Hepatocyte (in vitro differentiated cells): ENCODE measurements around the gene PNPLA2. TPM values are rescaled to one million over a fixed set of nuclear protein-coding genes. Genes with fewer than 3 reads are reported as not detected.

Source experiments
- DNase-seq: peaks from one replicate; pipeline ENCODE4 v3.0.0-alpha.2; 2016; ENCODE audit warnings: low spot score
- H2AFZ ChIP-seq: fragments of 200-600 bp; sonication (generic); 2 replicates; pipeline ENCODE4 v1.6.0; 2016; ENCODE audit warnings: antibody characterized with exemption, mild to moderate bottlenecking
- H3K27ac ChIP-seq: fragments of 200-600 bp; sonication (generic); 2 replicates; pipeline ENCODE4 v1.5.1; 2016; ENCODE audit warnings: mild to moderate bottlenecking
- H3K27me3 ChIP-seq: fragments of 200-600 bp; sonication (generic); 2 replicates; pipeline ENCODE4 v1.6.1; 2016
- H3K36me3 ChIP-seq: fragments of 200-600 bp; sonication (generic); replicated peaks from 2 replicates; pipeline ENCODE4 v1.5.1; 2016; ENCODE audit warnings: low read depth; ENCODE audit not compliant: insufficient read depth
- H3K4me1 ChIP-seq: fragments of 200-600 bp; sonication (generic); 2 replicates; pipeline ENCODE4 v1.5.1; 2016; ENCODE audit warnings: mild to moderate bottlenecking, moderate library complexity; ENCODE audit not compliant: insufficient read depth
- H3K4me2 ChIP-seq: fragments of 200-600 bp; sonication (generic); 2 replicates; pipeline ENCODE4 v1.6.0; 2016
- H3K4me3 ChIP-seq: fragments of 200-600 bp; sonication (generic); 2 replicates; pipeline ENCODE4 v1.5.1; 2016; ENCODE audit warnings: mild to moderate bottlenecking
- H3K79me2 ChIP-seq: fragments of 200-600 bp; sonication (generic); 2 replicates; pipeline ENCODE4 v1.6.0; 2017; ENCODE audit warnings: mild to moderate bottlenecking
- H3K9me2 ChIP-seq: fragments of 200-600 bp; sonication (generic); replicated peaks from 2 replicates; pipeline ENCODE4 v1.6.0; 2017; ENCODE audit warnings: mild to moderate bottlenecking; ENCODE audit not compliant: insufficient read depth
- H3K9me3 ChIP-seq: fragments of 200-600 bp; sonication (generic); 2 replicates; pipeline ENCODE4 v1.5.1; 2016; ENCODE audit warnings: low read depth, mild to moderate bottlenecking
- H4K20me1 ChIP-seq: fragments of 200-600 bp; sonication (generic); 2 replicates; pipeline ENCODE4 v1.6.0; 2016; ENCODE audit warnings: mild to moderate bottlenecking; ENCODE audit not compliant: insufficient read depth, poor library complexity, severe bottlenecking
- EZH2 ChIP-seq: fragments of 200-600 bp; sonication (generic); IDR thresholded peaks from 2 replicates; pipeline ENCODE4 v1.6.1; 2016; ENCODE audit warnings: antibody characterized with exemption, mild to moderate bottlenecking, borderline replicate concordance
- EZH2phosphoT487 ChIP-seq: fragments of 200-600 bp; sonication (generic); IDR thresholded peaks from one replicate; pipeline ENCODE4 v1.6.1; 2018; ENCODE audit warnings: antibody characterized with exemption, mild to moderate bottlenecking, low read depth, moderate library complexity; ENCODE audit not compliant: unreplicated experiment, severe bottlenecking
- WGBS: methylation state at CpG from one replicate; pipeline ENCODE4 v1.1.6; 2016; ENCODE audit warnings: low lambda C conversion rate; ENCODE audit errors: missing lambda C conversion rate; 5-methylcytosine and 5-hydroxymethylcytosine counted together
- polyA plus RNA-seq: library from polyadenylated mRNA; unstranded; fragments of >200 nt; fragmentation: Nextera tagmentation; extraction: Ambion mirVana; gene quantifications from 2 replicates; pipeline ENCODE4 v1.2.1, GENCODE V29; 2016
- total RNA-seq: library from RNA; depleted of rRNA; stranded (reverse); fragments of >200 nt; gene quantifications from 2 replicates; pipeline ENCODE4 v1.2.3, GENCODE V29; 2014
- TF ChIP-seq, protein P1 (sequence below): fragments of 200-600 bp; sonication (generic); IDR thresholded peaks from 2 replicates; pipeline ENCODE4 v1.5.1; 2016; ENCODE audit warnings: antibody characterized with exemption, mild to moderate bottlenecking; ENCODE audit not compliant: poor library complexity

PNPLA2 gene
- total and polyA plus RNA-seq, 2 experiments from 2014 or later: 12.9 to 50.0 TPM

DNA sequence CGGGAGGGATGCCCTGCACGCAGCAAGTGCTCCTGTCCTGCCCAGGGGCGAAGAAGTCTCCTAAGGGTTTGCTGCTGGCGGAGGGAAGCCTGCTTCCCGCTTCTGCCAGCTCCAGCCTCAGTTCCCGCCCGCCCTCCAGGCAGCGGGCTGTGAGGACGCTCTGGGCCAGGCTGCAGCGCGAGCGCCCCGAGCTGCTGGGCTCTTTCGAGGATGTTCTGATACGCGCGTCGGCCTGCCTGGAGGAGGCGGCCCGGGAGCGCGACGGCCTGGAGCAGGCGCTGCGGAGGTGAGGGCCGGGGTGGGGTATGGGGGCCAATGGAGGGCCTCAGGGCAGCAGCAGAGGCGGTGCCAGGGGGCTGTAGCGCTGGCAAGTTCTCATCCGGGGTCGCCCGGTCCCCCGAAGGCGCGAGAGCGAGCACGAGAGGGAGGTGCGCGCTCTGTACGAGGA, 11.2 kb downstream of the PNPLA2 start:
- no peaks in the 10 kb centered on the region for H3K9me2 ChIP-seq
- H3K27me3 ChIP-seq: peaks cover 21% of the 10 kb centered on the region
- WGBS: 5% methylated on average over 36 of the region's 39 CpGs
- H3K36me3 ChIP-seq: no peaks in the 10 kb centered on the region
- no peak overlapping the region for H3K4me3 ChIP-seq
- H3K79me2 ChIP-seq: peaks cover 17% of the 10 kb centered on the region
- peaks cover 59% of the 10 kb centered on the region for H3K4me1 ChIP-seq
- TF ChIP-seq EZH2: no peak
- TF ChIP-seq, protein P1, sequence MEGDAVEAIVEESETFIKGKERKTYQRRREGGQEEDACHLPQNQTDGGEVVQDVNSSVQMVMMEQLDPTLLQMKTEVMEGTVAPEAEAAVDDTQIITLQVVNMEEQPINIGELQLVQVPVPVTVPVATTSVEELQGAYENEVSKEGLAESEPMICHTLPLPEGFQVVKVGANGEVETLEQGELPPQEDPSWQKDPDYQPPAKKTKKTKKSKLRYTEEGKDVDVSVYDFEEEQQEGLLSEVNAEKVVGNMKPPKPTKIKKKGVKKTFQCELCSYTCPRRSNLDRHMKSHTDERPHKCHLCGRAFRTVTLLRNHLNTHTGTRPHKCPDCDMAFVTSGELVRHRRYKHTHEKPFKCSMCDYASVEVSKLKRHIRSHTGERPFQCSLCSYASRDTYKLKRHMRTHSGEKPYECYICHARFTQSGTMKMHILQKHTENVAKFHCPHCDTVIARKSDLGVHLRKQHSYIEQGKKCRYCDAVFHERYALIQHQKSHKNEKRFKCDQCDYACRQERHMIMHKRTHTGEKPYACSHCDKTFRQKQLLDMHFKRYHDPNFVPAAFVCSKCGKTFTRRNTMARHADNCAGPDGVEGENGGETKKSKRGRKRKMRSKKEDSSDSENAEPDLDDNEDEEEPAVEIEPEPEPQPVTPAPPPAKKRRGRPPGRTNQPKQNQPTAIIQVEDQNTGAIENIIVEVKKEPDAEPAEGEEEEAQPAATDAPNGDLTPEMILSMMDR: no peak
- no peak for TF ChIP-seq EZH2phosphoT487
- H4K20me1 ChIP-seq: peaks cover 15% of the 10 kb centered on the region
- no peaks in the 10 kb centered on the region for H3K9me3 ChIP-seq
- no peak overlapping the region for H2AFZ ChIP-seq
- DNase-seq: no peak
- H3K4me2 ChIP-seq: peak overlapping the region; percentile 97
- no peak overlapping the region for H3K27ac ChIP-seq

DNA sequence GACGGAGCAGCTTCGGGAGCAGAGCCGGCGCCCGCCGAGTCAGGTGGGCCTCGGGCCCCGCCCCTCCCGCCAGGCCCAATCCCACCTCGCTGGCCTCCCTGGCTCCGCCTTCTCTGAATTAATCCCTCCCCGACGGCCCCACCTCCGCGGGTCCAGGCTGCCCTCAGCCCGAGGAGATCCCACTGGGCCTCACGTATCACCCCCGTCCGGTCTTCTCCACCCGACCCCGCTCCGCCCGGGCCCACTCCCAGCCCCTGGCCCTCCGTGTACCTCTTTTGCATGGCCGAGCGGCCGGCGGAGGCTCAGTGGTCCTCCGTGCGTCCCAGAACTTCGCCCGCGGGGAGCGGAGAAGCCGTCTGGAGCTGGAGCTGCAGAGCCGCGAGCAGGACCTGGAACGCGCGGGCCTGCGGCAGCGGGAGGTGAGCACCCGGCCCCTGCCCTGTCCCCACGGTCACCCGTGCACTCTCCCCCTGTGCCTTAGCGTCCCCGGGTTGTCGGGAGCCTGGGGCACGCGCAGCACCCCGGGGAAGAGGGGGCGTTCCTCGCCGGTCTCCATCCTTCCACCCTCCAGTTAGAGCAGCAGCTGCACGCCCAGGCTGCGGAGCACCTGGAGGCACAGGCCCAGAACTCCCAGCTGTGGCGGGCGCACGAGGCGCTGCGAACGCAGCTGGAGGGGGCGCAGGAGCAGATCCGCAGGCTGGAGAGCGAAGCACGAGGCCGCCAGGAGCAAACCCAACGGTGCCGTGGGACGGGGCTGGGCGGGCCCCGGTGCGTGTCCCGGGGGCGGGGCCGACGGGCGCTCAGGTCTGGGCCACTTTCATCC, 11.8 kb downstream of the PNPLA2 start:
- Histone ChIP-seq H3K9me2 (no peaks in the 10 kb centered on the region), H3K27me3 (peaks cover 21% of the 10 kb centered on the region), H3K4me1 (peaks cover 61% of the 10 kb centered on the region), H3K4me3 (no peak overlapping the region), H3K9me3 (no peaks in the 10 kb centered on the region), H3K27ac (no peak overlapping the region), H3K79me2 (peaks cover 22% of the 10 kb centered on the region), H3K4me2 (peak overlapping the region; percentile 97), H4K20me1 (peaks cover 17% of the 10 kb centered on the region), H3K36me3 (no peaks in the 10 kb centered on the region), H2AFZ (no peak overlapping the region)
- DNase-seq: peak; percentile 90
- 5% methylated on average over 48 of the region's 78 CpGs for WGBS
- TF ChIP-seq, protein P1: no peak
- TF ChIP-seq EZH2: peak; percentile 45

DNA sequence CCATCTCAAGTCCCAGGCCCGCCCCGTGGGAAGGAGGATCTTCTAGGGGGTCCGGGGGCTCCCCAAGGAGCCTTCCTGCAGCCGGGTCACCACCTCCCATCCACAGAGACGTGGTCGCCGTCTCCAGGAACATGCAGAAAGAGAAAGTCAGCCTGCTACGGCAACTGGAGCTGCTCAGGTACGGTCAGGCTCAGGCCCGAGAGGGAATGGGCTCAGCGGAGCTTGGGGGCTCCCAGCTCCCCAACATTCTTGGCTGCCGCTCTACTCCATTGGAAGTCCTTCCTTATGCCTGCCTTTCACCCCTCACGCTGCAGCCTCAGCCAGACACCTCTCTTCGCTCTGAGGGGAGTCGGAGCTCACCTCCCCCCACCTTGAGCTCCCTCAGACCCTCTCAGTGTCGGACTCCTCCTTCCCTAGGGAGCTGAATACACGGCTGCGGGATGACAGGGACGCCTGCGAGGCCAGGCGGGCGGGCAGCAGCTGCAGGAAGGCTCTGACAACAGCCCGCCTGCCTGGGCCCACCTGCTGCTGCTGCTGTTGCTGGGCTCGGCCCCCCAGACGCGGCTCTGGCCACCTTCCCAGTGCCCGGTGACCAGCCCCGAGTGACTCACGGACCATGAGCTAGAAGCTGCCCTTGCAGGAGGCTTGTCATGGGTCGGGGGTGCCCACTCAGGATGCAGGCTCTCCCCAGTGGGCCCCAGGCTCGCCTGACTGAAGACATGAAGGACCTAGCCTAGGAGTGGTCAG, 12.6 kb downstream of the PNPLA2 start:
- Histone ChIP-seq H3K27ac (no peak overlapping the region), H3K27me3 (peaks cover 16% of the 10 kb centered on the region), H3K36me3 (no peaks in the 10 kb centered on the region), H3K9me3 (no peaks in the 10 kb centered on the region), H3K4me3 (no peak overlapping the region), H3K9me2 (no peaks in the 10 kb centered on the region), H3K79me2 (peaks cover 28% of the 10 kb centered on the region), H3K4me1 (peaks cover 58% of the 10 kb centered on the region), H4K20me1 (peaks cover 20% of the 10 kb centered on the region), H3K4me2 (peak overlapping the region; percentile 97), H2AFZ (no peak overlapping the region)
- 54% methylated on average over 30 of the region's 31 CpGs for WGBS
- TF ChIP-seq, protein P1: no peak
- no peak for TF ChIP-seq EZH2
- no peak for TF ChIP-seq EZH2phosphoT487
- DNase-seq: no peak
